Measurements from ENCODE around the gene CAST.

The CAST gene

DNA sequence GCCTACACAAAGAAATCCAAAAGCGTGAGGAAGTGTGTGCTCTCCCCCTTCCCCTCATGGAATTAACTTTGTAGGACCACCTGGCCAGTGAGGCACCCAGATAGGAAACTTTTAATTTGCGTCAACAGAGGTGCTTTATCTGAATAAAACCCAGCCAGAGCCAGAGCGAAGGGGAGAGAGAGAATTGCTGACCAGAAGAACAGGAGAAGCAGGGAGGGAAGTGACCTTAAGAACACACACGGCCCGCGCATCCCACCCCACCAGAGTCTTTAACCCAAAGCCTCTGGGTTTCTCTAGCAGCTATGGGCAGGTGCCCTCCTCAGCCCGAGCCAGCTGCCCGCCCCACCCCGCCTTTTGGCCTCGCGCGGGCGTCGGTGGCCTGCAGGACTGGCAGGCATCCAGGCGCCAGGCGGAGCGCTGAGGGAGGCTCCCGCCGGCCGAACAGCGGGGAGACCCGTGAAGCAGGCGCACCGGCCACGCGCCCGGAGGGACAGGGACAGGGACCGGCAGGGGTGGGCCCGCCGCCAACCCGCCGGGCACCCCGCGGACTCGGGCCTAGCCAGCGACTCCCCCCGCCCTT, 145.0 kb downstream of the CAST start:
- ATAC-seq (peak; percentile 37), DNase-seq (ENCODE audit: low spot score in 2 of 2) (no peak)
- Mint-ChIP-seq H3K4me3 (peak overlapping the region; percentile 93), H3K9me3 (no peaks in the 10 kb centered on the region), H3K27ac (peak overlapping the region; percentile 100), H3K4me1 (peaks cover 60% of the 10 kb centered on the region), H3K36me3 (peaks cover 53% of the 10 kb centered on the region)

DNA sequence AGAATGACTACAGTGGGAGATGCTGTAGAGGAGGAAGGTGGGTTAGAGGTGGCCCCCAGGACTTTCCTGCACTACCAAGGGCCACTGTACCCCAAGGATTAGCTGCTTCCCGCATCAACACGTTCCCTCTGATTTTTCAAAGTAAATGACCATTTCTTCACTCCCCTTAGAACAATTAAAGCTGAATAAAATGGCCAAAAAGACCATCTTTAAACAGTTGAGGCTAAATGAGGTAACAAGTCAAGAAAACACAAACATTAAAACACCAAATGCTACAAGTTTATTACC, 146.3 kb downstream of the CAST start:
- no peak for DNase-seq (ENCODE audit: low spot score in 2 of 2)
- Mint-ChIP-seq H3K36me3 (peaks cover 40% of the 10 kb centered on the region), H3K4me3 (peak overlapping the region; percentile 93), H3K27ac (peak overlapping the region; percentile 100), H3K9me3 (no peaks in the 10 kb centered on the region), H3K4me1 (peaks cover 54% of the 10 kb centered on the region)
- no peak for ATAC-seq

DNA sequence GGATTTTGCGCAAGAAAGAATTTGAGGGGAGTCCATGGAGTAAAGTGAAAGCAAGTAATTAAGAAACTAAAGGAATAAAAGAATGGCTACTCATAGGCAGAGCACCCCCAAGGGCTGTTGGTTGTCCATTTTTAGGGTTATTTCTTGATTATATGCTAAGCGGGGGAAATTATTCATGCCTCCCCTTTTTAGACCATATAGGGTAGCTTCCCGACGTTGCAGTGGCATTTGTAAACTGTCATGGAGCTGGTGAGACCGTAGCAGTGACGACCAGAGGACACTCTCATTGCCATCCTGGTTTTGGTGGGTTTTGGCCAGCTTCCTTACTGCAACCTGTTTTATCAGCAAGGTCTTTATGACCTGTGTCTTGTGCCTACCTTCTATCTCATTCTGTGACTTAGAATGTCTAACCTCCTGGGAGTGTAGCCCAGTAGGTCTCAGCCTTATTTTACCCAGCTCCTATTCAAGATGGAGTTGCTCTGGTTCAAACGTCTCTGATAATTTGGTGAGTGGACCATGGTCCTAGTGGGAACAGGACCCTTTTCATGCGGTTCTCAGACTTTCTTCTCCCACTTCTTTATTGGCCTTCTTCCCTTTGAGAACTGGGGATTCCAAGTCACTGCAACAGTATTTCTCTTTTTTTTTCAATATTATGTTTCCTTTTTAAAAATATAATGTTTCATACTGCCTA, 146.8 kb downstream of the CAST start:
- ATAC-seq (no peak), DNase-seq (ENCODE audit: low spot score in 2 of 2) (no peak)
- H3K4me3 Mint-ChIP-seq = peak overlapping the region; percentile 93
- H3K27ac Mint-ChIP-seq = peak overlapping the region; percentile 100
- no peaks in the 10 kb centered on the region for H3K9me3 Mint-ChIP-seq
- peaks cover 48% of the 10 kb centered on the region for H3K4me1 Mint-ChIP-seq
- H3K36me3 Mint-ChIP-seq = peaks cover 35% of the 10 kb centered on the region

DNA sequence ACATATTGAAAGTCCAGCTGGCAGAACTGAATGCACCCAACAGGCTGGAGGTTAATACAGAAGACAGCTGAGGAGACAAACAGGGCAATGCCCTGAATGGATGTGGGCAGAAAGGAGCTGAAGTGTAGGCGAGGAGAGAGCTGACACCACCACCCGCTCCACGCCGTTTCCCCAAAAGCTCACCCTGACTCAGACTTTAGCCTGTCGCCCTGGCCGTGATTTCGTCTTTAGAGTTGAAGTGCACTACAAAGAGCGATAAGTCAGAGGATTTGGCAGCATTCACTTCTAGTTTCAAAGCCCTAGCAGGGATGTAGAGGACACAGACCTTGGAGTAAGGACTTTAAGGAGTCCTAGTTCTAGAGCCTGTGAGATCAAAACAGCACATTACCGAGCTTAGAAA, 147.7 kb downstream of the CAST start:
- ATAC-seq = no peak
- no peaks in the 10 kb centered on the region for H3K9me3 Mint-ChIP-seq
- DNase-seq (ENCODE audit: low spot score in 2 of 2) = no peak
- peaks cover 27% of the 10 kb centered on the region for H3K36me3 Mint-ChIP-seq
- peak overlapping the region; percentile 44 for H3K27ac Mint-ChIP-seq
- H3K4me1 Mint-ChIP-seq = peaks cover 41% of the 10 kb centered on the region
- peak overlapping the region; percentile 32 for H3K4me3 Mint-ChIP-seq

DNA sequence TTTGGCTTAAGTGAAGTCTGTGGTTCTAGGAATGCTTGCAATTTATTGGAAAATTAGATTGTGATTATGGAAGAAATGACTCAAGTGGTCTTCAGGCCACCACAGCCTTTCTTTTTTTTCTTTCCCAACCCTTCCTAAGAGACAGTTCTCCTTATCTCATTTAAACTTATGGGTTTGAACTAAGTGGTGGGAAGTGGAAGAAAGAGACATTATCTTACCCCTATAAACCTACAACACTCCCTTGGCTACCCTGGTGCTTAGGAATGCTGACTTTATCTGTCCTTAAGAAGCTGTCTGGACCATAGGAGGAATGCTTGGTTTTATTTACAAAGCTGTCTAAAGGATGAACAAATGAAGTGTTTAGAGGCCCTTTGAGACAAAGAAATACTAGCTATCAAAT, 150.7 kb downstream of the CAST start:
- peaks cover 6% of the 10 kb centered on the region for H3K36me3 Mint-ChIP-seq
- ATAC-seq (no peak), DNase-seq (ENCODE audit: low spot score in 2 of 2) (no peak)
- no peak overlapping the region for H3K4me3 Mint-ChIP-seq
- peaks cover 48% of the 10 kb centered on the region for H3K4me1 Mint-ChIP-seq
- H3K27ac Mint-ChIP-seq = no peak overlapping the region
- no peaks in the 10 kb centered on the region for H3K9me3 Mint-ChIP-seq

DNA sequence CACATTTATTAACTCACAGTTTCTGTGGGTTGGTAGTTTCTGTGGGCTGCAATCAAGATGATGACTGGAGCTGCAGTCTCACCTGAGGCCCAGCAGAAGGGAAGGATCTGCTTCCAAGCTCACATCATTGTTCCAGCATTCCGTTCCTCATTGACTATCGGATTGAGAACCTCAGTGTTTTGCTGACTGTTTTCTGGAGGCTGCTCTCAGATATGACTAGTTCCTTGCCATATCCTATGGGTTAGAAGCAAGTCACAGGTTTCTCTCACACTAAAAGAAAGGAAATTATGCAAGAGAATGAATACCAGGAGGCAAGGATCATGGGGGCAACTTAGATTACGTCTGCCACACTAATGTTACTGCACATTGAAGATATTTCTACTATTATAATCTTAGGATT, 151.9 kb downstream of the CAST start:
- Mint-ChIP-seq H3K27ac (no peak overlapping the region), H3K36me3 (no peaks in the 10 kb centered on the region), H3K9me3 (no peaks in the 10 kb centered on the region), H3K4me1 (peaks cover 39% of the 10 kb centered on the region), H3K4me3 (no peak overlapping the region)
- ATAC-seq (no peak), DNase-seq (ENCODE audit: low spot score in 2 of 2) (no peak)

DNA sequence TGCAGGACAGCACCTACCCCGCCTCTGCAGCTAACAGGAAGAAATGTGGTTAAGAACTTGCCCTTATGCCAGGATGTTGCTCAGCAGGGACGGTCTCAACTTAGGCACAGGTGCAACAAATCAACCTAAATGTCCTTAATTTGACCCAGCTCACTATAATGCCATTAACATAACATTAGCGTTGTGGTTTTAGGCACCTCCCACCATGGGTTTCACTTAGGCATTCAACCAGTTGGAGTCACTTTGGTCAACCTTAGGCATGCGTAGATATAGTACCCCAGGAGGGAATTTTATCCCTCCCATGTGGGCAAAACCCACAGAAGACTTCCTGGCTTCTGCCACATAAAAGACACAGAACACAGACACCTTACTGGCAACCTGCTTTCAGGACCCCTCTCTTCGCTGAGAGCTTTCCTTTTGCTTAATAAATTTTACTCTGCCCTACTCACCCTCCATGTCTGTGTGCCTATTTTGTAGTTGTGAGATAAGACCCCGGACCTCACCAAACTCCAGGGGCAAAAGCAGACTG, 154.3 kb downstream of the CAST start:
- Mint-ChIP-seq H3K4me3 (peak overlapping the region; percentile 73), H3K36me3 (no peaks in the 10 kb centered on the region), H3K4me1 (peaks cover 32% of the 10 kb centered on the region), H3K27ac (peak overlapping the region; percentile 91), H3K9me3 (no peaks in the 10 kb centered on the region)
- ATAC-seq (peak; percentile 91), DNase-seq (ENCODE audit: low spot score in 2 of 2) (peak in 1 of 2 donors; percentile 68)

DNA sequence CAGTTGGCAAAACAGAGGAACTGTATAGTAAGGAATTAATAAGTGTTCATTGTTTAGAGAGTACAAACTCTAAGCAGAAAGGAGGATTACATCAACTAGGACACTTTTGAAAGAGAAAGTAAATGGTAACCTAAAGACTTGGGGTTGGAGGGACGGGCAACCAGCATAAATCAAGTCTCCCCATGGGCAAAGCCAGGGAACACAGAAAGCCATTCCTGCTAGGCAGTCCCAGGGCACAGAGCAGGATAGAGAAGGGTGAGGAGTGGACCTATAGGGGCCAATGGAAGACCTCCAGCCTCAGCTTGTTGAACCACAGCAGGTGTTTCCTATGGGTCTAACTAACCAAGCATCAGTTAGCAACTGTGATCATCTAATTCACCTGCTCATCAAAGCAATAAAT, 154.8 kb downstream of the CAST start:
- peak; percentile 47 for ATAC-seq
- peak overlapping the region; percentile 91 for H3K27ac Mint-ChIP-seq
- peak overlapping the region; percentile 73 for H3K4me3 Mint-ChIP-seq
- H3K9me3 Mint-ChIP-seq = no peaks in the 10 kb centered on the region
- no peak for DNase-seq (ENCODE audit: low spot score in 2 of 2)
- no peaks in the 10 kb centered on the region for H3K36me3 Mint-ChIP-seq
- H3K4me1 Mint-ChIP-seq = peaks cover 32% of the 10 kb centered on the region

DNA sequence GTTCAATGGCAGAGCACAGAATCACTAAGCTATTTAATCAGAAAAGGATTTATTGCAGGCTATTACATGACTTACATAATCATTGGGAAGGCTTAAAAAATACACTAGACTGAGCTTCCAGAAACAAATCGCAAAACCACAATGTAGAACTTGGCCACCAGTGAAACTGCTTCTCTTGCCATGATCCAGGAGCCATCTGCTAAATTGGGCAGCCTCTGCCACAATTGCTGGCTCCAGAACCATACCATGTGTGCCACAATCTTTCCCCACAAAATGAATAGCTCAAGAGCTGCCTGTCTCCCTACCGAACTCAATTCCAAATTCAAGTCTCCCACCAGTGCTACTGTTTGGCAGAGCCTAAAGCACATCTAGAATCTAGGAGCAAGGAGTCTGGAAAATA, 155.3 kb downstream of the CAST start:
- H3K27ac Mint-ChIP-seq = peak overlapping the region; percentile 91
- H3K4me3 Mint-ChIP-seq = peak overlapping the region; percentile 73
- ATAC-seq = no peak
- H3K9me3 Mint-ChIP-seq = no peaks in the 10 kb centered on the region
- no peaks in the 10 kb centered on the region for H3K36me3 Mint-ChIP-seq
- H3K4me1 Mint-ChIP-seq = peaks cover 32% of the 10 kb centered on the region
- no peak for DNase-seq (ENCODE audit: low spot score in 2 of 2)

DNA sequence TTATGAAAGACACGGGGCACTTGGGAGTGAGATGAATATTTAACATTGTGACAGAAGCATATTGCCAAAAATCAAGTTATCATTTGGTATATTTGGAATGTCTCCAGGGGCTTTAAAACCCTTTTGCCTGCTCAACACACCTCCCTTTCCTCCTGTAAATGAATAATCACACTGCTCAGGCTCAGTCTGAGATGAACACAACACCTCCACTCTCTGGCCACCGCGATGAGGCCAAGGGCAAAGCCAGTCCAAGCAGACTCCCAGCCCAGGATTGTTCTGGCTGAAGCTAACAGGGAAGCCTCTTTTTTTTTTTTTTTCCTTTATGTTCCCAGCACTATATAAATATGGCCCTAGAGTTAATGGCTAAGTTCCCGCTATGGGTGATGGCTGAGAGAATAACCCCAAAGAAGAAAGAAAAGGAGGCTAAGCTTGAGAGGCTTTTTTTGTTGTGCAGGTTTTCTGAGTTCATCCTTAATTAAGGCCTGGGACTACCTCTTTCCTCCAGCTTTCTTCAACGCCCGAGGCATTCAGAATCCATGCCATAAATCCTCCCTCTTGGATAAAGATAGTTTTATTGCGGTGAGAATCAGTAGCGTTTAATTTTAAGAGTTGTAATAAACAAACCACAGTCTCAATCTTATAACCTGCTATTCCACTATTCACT, 156.1 kb downstream of the CAST start:
- H3K9me3 Mint-ChIP-seq = no peaks in the 10 kb centered on the region
- H3K4me1 Mint-ChIP-seq = peaks cover 26% of the 10 kb centered on the region
- H3K36me3 Mint-ChIP-seq = no peaks in the 10 kb centered on the region
- no peak overlapping the region for H3K27ac Mint-ChIP-seq
- ATAC-seq (no peak), DNase-seq (ENCODE audit: low spot score in 2 of 2) (no peak)
- no peak overlapping the region for H3K4me3 Mint-ChIP-seq

DNA sequence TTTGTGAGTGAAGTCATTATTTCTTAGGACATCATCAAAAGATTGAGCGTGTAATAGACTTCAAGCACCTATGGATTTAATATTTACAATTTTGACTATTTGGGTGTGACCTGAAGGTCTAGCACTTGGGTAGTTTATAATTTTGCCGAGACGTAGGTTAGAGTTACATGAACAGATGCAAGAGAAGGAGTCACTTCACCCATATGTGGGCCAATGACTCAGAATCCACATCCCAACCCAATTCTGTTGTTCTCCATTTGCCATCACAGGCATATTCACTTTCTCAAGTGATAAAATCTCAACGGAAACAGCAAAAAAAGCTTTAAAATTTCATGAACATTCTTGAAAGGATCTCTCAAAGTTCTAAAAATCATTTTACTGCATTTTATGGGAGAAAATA, 157.6 kb downstream of the CAST start:
- no peaks in the 10 kb centered on the region for H3K9me3 Mint-ChIP-seq
- H3K27ac Mint-ChIP-seq = no peak overlapping the region
- no peak for DNase-seq (ENCODE audit: low spot score in 2 of 2)
- peaks cover 33% of the 10 kb centered on the region for H3K4me1 Mint-ChIP-seq
- no peak for ATAC-seq
- no peaks in the 10 kb centered on the region for H3K36me3 Mint-ChIP-seq
- H3K4me3 Mint-ChIP-seq = no peak overlapping the region

DNA sequence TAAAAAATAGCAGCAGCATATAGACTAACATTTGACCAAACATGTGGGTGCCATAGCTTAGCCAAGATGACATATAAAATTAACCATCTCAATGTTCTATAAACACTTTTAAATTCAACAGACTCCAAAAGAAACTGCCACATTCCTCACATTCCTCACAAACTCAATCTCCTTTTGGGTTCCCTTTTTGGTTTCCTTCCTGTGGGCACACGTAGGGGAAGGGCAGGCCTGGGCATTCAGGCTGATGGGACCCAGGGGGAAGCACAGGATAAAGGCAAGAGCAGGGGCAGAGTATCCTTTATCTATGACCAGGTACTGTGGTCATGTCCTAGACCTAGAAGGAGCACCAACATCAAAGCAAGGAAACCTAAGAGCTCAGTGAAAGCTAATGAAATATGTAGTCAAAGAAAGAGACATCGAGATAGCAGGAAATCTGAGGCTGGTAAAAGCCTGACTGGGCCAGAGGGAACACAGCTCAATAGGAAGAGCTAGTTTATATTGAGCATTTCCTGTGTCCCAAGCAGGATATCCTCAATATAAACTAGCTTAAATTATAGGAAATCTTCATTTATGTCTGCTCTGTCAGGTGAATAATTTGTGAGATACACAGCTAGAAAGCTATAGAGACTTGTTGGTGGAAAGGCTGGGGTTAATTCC, 159.2 kb downstream of the CAST start:
- DNase-seq (ENCODE audit: low spot score in 2 of 2) = no peak
- Mint-ChIP-seq H3K36me3 (no peaks in the 10 kb centered on the region), H3K4me1 (peaks cover 22% of the 10 kb centered on the region), H3K9me3 (no peaks in the 10 kb centered on the region), H3K27ac (no peak overlapping the region), H3K4me3 (no peak overlapping the region)
- no peak for ATAC-seq

DNA sequence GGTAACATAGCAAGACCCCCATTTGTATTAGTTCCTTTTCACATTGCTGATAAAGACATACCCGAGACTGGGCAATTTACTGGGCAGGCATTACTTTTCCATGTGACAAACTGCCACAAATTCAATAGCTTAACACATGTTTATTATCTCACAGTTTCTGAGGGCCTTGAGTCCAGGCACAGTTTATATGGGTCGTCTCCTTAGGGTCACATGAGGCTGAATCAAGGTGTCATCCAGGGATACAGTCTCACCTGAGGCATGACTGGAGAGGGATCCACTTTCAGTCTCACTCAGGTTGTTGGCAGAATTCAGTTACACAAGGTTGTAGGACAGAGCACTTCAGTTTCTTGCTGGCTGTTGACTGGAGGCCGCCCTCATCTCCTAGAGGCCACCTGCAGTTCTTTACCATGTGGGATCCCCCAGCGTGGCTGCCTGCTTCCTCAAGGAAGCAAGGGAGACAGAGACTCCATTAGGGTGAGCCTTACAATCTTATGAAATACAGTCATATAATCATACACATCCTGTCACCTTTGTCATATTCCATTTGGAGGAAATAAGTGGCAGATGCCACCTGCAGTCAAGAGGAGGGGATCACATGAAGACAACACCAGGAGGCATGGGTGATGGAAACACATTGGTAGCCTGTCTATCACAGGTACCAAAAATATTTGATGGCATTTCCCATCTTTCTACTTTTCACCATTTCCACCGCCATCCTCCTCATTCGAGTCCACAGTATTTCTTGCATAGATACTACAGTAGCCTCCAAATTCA, 160.7 kb downstream of the CAST start:
- ATAC-seq (no peak), DNase-seq (ENCODE audit: low spot score in 2 of 2) (no peak)
- Mint-ChIP-seq H3K9me3 (no peaks in the 10 kb centered on the region), H3K27ac (no peak overlapping the region), H3K4me1 (peaks cover 8% of the 10 kb centered on the region), H3K36me3 (no peaks in the 10 kb centered on the region), H3K4me3 (no peak overlapping the region)

DNA sequence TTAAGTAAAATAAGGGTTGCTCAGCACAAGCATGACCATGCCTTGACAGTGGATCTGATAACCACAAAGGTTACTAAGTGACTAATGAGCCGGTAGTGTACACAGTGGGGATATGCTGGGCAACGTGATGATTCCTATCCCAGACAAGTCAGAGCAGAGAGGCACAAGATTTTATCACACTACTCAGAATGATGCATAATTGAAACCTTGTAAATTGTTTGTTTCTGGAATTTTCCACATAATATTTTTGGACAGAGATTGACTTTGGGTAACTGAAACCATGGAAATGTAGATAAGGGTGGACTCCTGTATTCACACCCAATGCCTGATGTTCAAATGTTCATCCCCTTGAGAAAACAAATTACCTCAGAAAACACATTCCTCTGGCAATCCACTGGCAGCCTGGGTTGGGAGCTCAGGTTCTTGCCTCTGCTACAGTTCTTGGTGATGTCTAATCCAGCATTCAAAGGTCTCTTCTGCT, 161.8 kb downstream of the CAST start:
- Mint-ChIP-seq H3K9me3 (no peaks in the 10 kb centered on the region), H3K4me3 (no peak overlapping the region), H3K36me3 (no peaks in the 10 kb centered on the region), H3K27ac (no peak overlapping the region), H3K4me1 (peaks cover 6% of the 10 kb centered on the region)
- ATAC-seq (peak; percentile 100), DNase-seq (ENCODE audit: low spot score in 2 of 2) (no peak)

Data from stimulated activated effector memory CD8-positive, alpha-beta T cell treated with anti-CD3 and anti-CD28 coated beads, Interleukin-12 subunit alpha, Interleukin-12 subunit beta, amount 100 ng/mL, for 72 hours (primary cell).